Mesothelial cell of epicardium (in vitro differentiated cells): ENCODE results near the gene PCYT1A. TPM values are rescaled to one million over a fixed set of nuclear protein-coding genes. Genes with fewer than 3 reads are reported as not detected.
"Not testable (repeated sequence)": the region's sequence is repeated elsewhere in the genome, so short reads cannot be mapped to it uniquely, and the experiment has no call there.

Source experiments
- DNase-seq, 2 experiments: peaks; one replicate each; pipeline ENCODE4 v3.0.0; 2021; ENCODE audit warnings: low spot score in 2 of 2; ENCODE audit not compliant: unreplicated experiment in 2 of 2
- H3K27ac Mint-ChIP-seq: 2 replicates; pipeline ENCODE4 v1.8.0; 2021; ENCODE audit warnings: mixed read lengths
- H3K27me3 Mint-ChIP-seq: 2 replicates; pipeline ENCODE4 v1.8.0; 2021; ENCODE audit warnings: low read depth, mixed read lengths
- H3K36me3 Mint-ChIP-seq: 2 replicates; pipeline ENCODE4 v1.8.0; 2021; ENCODE audit warnings: mixed read lengths
- H3K4me1 Mint-ChIP-seq: 2 replicates; pipeline ENCODE4 v1.8.0; 2021; ENCODE audit warnings: mixed read lengths
- H3K4me3 Mint-ChIP-seq: 2 replicates; pipeline ENCODE4 v1.8.0; 2021; ENCODE audit warnings: mild to moderate bottlenecking, moderate library complexity, mixed read lengths
- H3K9me3 Mint-ChIP-seq: 2 replicates; pipeline ENCODE4 v1.8.0; 2021; ENCODE audit warnings: mixed read lengths
- total RNA-seq: library from RNA; stranded (reverse); gene quantifications from 3 replicates; pipeline ENCODE4 v1.2.1, GENCODE V29; 2021
- TF ChIP-seq, protein P1 (sequence below): fragments of 200-600 bp; sonication (generic); IDR thresholded peaks from one replicate; pipeline ENCODE4 v1.5.0; 2021; ENCODE audit warnings: antibody characterized with exemption; ENCODE audit not compliant: unreplicated experiment

Gene PCYT1A
- total RNA-seq, 1 donor from 2014 or later = 40.0 TPM

DNA sequence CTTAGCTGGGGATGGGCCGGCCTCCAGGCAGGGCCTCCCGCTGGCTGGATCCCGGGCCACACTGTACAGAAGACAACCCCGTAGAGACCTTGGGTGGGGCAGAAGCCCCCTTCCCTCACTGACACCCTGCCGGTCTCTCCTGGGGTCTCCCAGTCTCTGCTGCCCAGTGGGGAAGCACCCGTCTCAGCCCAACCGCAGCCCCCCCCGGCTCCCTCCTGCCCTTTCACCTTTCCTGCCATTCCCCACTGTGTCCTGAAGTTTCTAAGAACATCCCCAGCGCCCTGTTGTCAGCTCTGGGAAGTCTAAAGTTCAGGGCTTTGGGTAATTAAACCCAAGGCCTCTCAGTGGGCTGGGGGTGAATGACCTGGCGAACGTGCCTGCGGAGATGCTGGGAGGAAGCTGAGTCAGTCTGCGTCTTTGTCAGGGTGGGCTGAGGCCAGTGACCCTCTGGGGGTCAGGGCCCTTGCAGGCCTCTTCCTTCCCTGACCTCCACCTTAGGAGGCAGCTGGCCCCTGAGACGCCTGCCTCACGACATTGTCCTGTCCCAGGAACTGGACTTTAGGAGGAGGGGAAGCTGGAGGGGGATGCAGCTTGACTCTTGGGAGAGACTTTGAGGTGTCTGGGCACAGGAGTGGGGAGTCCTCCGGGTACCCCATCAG lies 72.6 kb downstream of the PCYT1A start:
- Mint-ChIP-seq H3K4me3 (no peak overlapping the region), H3K36me3 (no peaks in the 10 kb centered on the region), H3K27me3 (peaks cover 11% of the 10 kb centered on the region), H3K4me1 (peaks cover 17% of the 10 kb centered on the region), H3K9me3 (no peaks in the 10 kb centered on the region), H3K27ac (no peak overlapping the region)
- TF ChIP-seq, protein P1, sequence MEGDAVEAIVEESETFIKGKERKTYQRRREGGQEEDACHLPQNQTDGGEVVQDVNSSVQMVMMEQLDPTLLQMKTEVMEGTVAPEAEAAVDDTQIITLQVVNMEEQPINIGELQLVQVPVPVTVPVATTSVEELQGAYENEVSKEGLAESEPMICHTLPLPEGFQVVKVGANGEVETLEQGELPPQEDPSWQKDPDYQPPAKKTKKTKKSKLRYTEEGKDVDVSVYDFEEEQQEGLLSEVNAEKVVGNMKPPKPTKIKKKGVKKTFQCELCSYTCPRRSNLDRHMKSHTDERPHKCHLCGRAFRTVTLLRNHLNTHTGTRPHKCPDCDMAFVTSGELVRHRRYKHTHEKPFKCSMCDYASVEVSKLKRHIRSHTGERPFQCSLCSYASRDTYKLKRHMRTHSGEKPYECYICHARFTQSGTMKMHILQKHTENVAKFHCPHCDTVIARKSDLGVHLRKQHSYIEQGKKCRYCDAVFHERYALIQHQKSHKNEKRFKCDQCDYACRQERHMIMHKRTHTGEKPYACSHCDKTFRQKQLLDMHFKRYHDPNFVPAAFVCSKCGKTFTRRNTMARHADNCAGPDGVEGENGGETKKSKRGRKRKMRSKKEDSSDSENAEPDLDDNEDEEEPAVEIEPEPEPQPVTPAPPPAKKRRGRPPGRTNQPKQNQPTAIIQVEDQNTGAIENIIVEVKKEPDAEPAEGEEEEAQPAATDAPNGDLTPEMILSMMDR = no peak
- DNase-seq = no peak

DNA sequence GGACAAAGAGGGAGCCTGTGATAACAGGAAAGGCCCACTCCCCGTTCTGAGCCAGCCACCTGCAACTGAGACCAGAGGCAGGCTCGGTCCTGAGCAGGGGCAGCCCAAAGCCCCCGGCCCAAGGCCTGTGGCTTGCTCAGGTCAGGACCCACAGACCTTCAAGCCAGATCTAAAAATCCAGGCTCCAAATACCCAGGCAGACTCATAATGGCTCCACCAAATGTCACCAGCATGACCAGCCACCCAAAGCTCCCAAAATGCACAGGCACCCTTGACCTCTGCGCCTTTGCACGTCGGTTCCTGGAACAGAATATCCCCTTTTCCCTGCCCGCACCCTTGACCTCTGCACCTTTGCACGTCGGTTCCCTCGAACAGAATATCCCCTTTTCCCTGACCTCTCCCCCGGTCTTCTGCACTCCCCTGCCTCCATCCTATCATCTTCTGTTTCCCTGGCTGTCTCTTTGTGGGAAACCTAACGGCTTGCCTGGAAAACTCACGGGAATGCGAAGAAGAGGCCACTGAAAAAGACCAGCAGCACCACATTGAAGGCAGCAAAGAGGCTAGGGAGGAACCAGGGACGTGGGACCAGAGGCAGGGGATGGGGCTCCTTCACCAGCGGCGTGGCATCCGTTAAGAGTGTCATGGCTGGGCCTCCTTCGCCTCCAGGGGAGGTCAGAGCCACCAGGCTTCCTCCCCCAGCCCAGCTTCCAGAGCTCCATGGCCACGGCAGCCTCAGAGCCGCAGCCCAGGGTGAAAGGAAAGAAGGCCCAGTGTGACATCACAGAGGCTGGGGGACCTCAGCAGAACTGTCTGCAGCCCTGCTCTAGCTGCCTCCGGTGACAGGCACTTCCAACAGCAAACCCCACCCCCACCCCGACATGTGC lies 76.6 kb downstream of the PCYT1A start, which contains the start of gene ZDHHC19:
TSS of gene ZDHHC19 (minus strand) at position 728 of the 884 bp plus-strand sequence. CDS start at position 643, 85 bp downstream.
- no peak within 1 kb of the TSS for H3K4me3 Mint-ChIP-seq
- H3K9me3 Mint-ChIP-seq = no peaks in the 10 kb centered on the region
- TF ChIP-seq, protein P1 = no peak
- DNase-seq = no peak
- peaks cover 8% of the 10 kb centered on the region for H3K4me1 Mint-ChIP-seq
- no peak within 1 kb of the TSS for H3K27ac Mint-ChIP-seq
- H3K36me3 Mint-ChIP-seq = no peaks in the 10 kb centered on the region
- peaks cover 14% of the 10 kb centered on the region for H3K27me3 Mint-ChIP-seq

DNA sequence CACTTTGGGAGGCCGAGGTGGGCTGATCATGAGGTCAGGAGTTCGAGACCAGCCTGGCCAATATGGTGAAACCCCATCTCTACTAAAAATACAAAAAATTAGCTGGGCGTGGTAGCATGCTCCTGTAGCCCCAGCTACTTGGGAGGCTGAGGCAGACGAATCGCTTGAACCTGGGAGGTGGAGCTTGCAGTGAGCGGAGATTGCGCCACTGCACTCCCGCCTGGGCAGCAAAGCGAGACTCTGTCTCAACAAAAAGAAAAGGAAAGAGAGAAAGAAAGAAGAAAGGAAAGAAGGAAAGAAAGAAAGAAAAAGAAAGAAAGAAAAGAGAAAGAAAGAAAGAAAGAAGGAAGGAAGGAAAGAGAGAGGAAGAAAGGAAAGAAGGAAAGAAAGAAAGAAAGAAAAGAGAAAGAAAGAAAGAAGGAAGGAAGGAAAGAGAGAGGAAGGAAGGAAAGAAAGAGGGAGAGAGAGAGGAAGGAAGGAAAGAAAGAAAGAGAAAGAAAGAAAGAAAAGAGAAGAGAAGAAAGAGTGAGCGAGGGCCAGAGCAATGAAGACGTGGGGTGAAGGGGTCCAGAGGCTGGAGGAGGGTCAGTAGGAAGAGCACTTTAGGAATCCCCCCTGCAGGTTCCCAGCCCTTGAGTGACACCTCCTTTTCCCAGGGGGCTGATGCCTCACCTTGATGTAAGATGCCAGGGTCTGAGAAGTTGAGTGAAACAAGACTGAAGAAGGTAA lies 77.4 kb downstream of the PCYT1A start:
- peaks cover 22% of the 10 kb centered on the region for H3K27me3 Mint-ChIP-seq
- H3K4me3 Mint-ChIP-seq, DNase-seq, H3K36me3 Mint-ChIP-seq, H3K9me3 Mint-ChIP-seq, H3K4me1 Mint-ChIP-seq, H3K27ac Mint-ChIP-seq: not testable (repeated sequence)

DNA sequence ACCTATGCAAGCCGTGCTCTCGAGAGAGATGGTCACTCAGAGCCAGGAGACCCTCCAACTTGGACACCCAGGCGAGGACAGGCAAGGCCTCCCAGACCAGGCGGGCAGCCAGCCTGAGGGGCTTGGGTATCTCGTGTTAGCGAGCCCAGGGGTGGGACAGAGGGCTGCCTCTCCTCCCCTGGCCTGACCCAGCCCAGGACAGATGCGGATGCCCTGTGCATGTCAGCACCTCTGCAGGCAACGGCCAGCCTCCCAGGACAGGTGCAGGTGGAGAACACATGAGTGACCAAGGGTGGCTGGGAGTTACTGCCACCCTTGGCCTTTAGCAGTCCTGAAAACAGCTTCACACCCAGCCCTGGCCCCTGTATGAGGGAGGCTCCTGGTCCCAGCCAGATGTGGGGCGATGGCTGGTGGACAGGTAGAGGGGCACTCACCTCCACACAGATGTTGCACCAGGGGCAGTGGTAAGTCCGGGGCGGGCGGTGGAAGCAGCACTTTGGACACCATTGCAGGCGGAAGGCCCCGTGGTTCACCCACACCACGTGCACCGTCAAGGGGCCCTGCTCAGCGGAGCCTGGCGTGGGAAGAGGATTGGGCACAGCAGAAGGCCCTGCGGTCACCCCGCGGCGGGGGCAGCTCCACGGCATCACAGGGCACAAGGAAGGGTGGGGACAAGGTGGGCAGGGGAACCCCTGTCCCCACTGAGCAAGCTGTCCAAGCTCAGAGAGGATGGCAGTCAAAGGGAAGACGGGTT lies 78.4 kb downstream of the PCYT1A start:
- TF ChIP-seq, protein P1 = no peak
- Mint-ChIP-seq H3K27me3 (peaks cover 27% of the 10 kb centered on the region), H3K4me1 (no peaks in the 10 kb centered on the region), H3K36me3 (no peaks in the 10 kb centered on the region), H3K4me3 (peak overlapping the region; percentile 50), H3K27ac (no peak overlapping the region), H3K9me3 (peaks cover 5% of the 10 kb centered on the region)
- DNase-seq = no peak

DNA sequence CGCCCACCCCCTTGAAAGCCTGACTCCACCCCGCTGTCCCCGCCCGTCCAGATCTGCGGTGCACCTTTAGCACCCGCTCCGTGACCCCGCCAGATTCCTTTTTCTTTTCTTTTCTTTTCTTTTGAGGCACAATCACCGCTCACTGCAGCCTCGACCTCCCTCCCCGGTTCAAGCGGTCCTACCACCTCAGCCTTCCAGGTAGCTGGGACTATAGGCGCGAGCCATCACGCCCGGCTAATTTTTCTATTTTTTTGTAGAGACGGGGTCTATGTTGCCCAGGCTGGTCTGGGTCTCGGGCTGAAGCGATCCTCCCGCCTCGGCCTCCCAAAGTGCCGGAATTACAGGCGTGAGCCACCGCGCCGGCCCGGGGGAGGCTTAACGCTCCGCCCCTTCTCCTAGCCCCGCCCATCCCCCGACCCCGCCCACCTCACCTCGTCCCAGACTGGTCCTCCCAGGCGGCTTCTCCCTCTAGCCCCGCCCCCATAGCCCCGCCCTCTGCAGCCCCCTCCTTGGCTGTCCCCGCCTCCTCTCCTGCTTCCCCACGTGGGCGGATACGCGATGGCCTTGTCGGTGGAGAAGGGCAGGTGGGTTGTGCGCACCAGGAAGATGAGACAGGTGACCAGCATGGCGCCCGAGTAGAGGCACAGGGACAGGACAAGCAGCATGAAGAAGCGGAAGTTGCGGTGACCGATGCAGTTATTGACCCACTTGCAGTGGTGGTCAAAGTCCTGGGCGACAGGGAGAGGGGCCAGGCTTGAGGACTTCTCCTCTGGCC lies 79.5 kb downstream of the PCYT1A start:
- peaks cover 5% of the 10 kb centered on the region for H3K9me3 Mint-ChIP-seq

More for the DNA sequence above, 79.5 kb downstream of the PCYT1A start:
- TF ChIP-seq, protein P1 = no peak
- Mint-ChIP-seq H3K4me1 (no peaks in the 10 kb centered on the region), H3K27ac (no peak overlapping the region), H3K27me3 (peaks cover 32% of the 10 kb centered on the region), H3K36me3 (no peaks in the 10 kb centered on the region), H3K4me3 (peak overlapping the region; percentile 64)
- no peak for DNase-seq
